Stimulated activated CD8-positive, alpha-beta memory T cell treated with anti-CD3 and anti-CD28 coated beads, Interleukin-4, amount 100 ng/mL, for 48 hours (primary cell): ENCODE data around the gene CHST12.
A peak's percentile ranks its signal among the peaks of the same experiment; 100 is the strongest.
"Not testable (repeated sequence)": the region's sequence is repeated elsewhere in the genome, so short reads cannot be mapped to it uniquely, and the experiment has no call there.

ENCODE experiments used
- DNase-seq: peaks from one replicate; pipeline ENCODE4 v3.0.0-alpha.2; 2020

CHST12 gene

GRCh38 chr7:2437537-2438148, 34.2 kb downstream of the CHST12 start:
- no peak for DNase-seq

- no peak for DNase-seq
Observed at GRCh38 chr7:2438186-2438585, 34.8 kb downstream of the CHST12 start.

GRCh38 chr7:2438775-2439174, 35.4 kb downstream of the CHST12 start:
- no peak for DNase-seq

GRCh38 chr7:2440608-2441245, 37.3 kb downstream of the CHST12 start:
- DNase-seq = no peak

GRCh38 chr7:2441430-2442058, 38.1 kb downstream of the CHST12 start:
- no peak for DNase-seq

GRCh38 chr7:2443491-2443890, 40.1 kb downstream of the CHST12 start:
- no peak for DNase-seq

GRCh38 chr7:2444476-2444875, 41.1 kb downstream of the CHST12 start:
- DNase-seq = no peak

GRCh38 chr7:2445047-2445446, 41.6 kb downstream of the CHST12 start:
- no peak for DNase-seq

- DNase-seq = no peak
Observed at GRCh38 chr7:2445898-2446555, 42.6 kb downstream of the CHST12 start.

- DNase-seq = no peak
Observed at GRCh38 chr7:2446676-2447075, 43.3 kb downstream of the CHST12 start.

GRCh38 chr7:2450198-2451107, 47.0 kb downstream of the CHST12 start:
- DNase-seq = no peak

- peak; percentile 95 for DNase-seq
Observed at GRCh38 chr7:2451171-2452073, 48.0 kb downstream of the CHST12 start.

GRCh38 chr7:2452074-2452507, 48.7 kb downstream of the CHST12 start:
- peak; percentile 48 for DNase-seq

GRCh38 chr7:2452643-2453270, 49.3 kb downstream of the CHST12 start:
- no peak for DNase-seq

GRCh38 chr7:2453849-2454248, 50.4 kb downstream of the CHST12 start:
- not testable (repeated sequence) for DNase-seq

GRCh38 chr7:2459674-2460073, 56.3 kb downstream of the CHST12 start:
- DNase-seq = no peak

GRCh38 chr7:2460188-2460587, 56.8 kb downstream of the CHST12 start:
- no peak for DNase-seq

GRCh38 chr7:2460641-2461040, 57.2 kb downstream of the CHST12 start:
- no peak for DNase-seq

- DNase-seq = no peak
Observed at GRCh38 chr7:2461268-2462026, 58.0 kb downstream of the CHST12 start.

- DNase-seq = no peak
Observed at GRCh38 chr7:2462731-2463130, 59.3 kb downstream of the CHST12 start.
